HEK293 (cell line): ENCODE data around the gene NEURL2.

Experiments used
- CTCF ChIA-PET: fragments of 350-600 bp; formaldehyde crosslinking; extraction: SDS; loops from one replicate; lab custom pipeline; 2021; ENCODE audit warnings: antibody characterized with exemption; lab: Yijun Ruan, JAX
- POLR2A ChIA-PET: fragments of 300-600 bp; formaldehyde crosslinking; extraction: SDS; loops from one replicate; lab custom pipeline; 2020; ENCODE audit warnings: antibody characterized with exemption, inconsistent platforms; lab: Yijun Ruan, JAX
- H3K27ac ChIP-seq: fragments of 200-500 bp; sonication (Bioruptor generic); 2 replicates; pipeline ENCODE4 v1.5.1; 2014; ENCODE audit warnings: low read depth, low read length, control low read depth, inconsistent platforms; ENCODE audit errors: extremely low read depth
- H3K36me3 ChIP-seq, 2 experiments: fragments of 200-500 bp in 1 of 2; sonication (Bioruptor generic) in 1 of 2; 1 replicate in 1 of 2; 2 replicates in 1 of 2; pipeline ENCODE4 v1.5.1; 2014 to 2017; ENCODE audit warnings: inconsistent platforms in 2 of 2, low read length in 2 of 2; ENCODE audit not compliant: control insufficient read depth in 2 of 2, insufficient read depth in 1 of 2
- H3K4me1 ChIP-seq: fragments of 200-500 bp; sonication (Bioruptor generic); 2 replicates; pipeline ENCODE4 v1.5.1; 2014; ENCODE audit warnings: mild to moderate bottlenecking, low read length, inconsistent platforms; ENCODE audit not compliant: control insufficient read depth, insufficient read depth
- H3K4me3 ChIP-seq: 2 replicates; pipeline ENCODE4 v1.5.1; 2011; ENCODE audit warnings: low read depth, mild to moderate bottlenecking, control low read depth, low read length, moderate library complexity
- H3K9me3 ChIP-seq: fragments of 200-500 bp; sonication (Bioruptor generic); 2 replicates; pipeline ENCODE4 v1.5.1; 2014; ENCODE audit warnings: low read depth, low read length, inconsistent platforms; ENCODE audit not compliant: control insufficient read depth, insufficient read depth
- BCL6B ChIP-seq: fragments of 450-650 bp; formaldehyde crosslinking; IDR thresholded peaks from 2 replicates; pipeline ENCODE4 v1.5.1; 2017; ENCODE audit warnings: missing biosample characterization, missing genetic modification characterization
- FEZF1 ChIP-seq: fragments of 450-650 bp; formaldehyde crosslinking; IDR thresholded peaks from 2 replicates; pipeline ENCODE4 v1.5.1; 2016; ENCODE audit warnings: missing biosample characterization, missing genetic modification characterization
- GLIS1 ChIP-seq: fragments of 450-650 bp; formaldehyde crosslinking; IDR thresholded peaks from 2 replicates; pipeline ENCODE4 v1.5.1; 2016; ENCODE audit warnings: missing biosample characterization, missing genetic modification characterization
- GLIS2 ChIP-seq: fragments of 450-650 bp; formaldehyde crosslinking; IDR thresholded peaks from 2 replicates; pipeline ENCODE4 v1.5.1; 2016; ENCODE audit warnings: missing biosample characterization, missing genetic modification characterization
- ZBTB10 ChIP-seq: fragments of 450-650 bp; formaldehyde crosslinking; IDR thresholded peaks from 2 replicates; pipeline ENCODE4 v1.5.1; 2016; ENCODE audit warnings: missing biosample characterization, missing genetic modification characterization
- ZBTB11 ChIP-seq: fragments of 450-650 bp; formaldehyde crosslinking; conservative IDR thresholded peaks from 2 replicates; pipeline ENCODE4 v1.5.1; 2016; ENCODE audit warnings: low read depth, missing biosample characterization, missing genetic modification characterization
- ZBTB7A ChIP-seq: fragments of 450-650 bp; formaldehyde crosslinking; IDR thresholded peaks from 2 replicates; pipeline ENCODE4 v1.5.1; 2016; ENCODE audit warnings: low read depth, missing biosample characterization, missing genetic modification characterization
- ZIC2 ChIP-seq: fragments of 450-650 bp; formaldehyde crosslinking; IDR thresholded peaks from 2 replicates; pipeline ENCODE4 v1.5.1; 2016; ENCODE audit warnings: missing biosample characterization, missing genetic modification characterization
- ZNF121 ChIP-seq: fragments of 450-650 bp; formaldehyde crosslinking; IDR thresholded peaks from 2 replicates; pipeline ENCODE4 v1.5.1; 2016; ENCODE audit warnings: missing biosample characterization, missing genetic modification characterization
- ZNF335 ChIP-seq: fragments of 450-650 bp; formaldehyde crosslinking; conservative IDR thresholded peaks from 2 replicates; pipeline ENCODE4 v1.5.1; 2016; ENCODE audit warnings: missing biosample characterization, missing genetic modification characterization
- ZNF341 ChIP-seq: fragments of 450-650 bp; formaldehyde crosslinking; IDR thresholded peaks from 2 replicates; pipeline ENCODE4; 2016; ENCODE audit warnings: low read depth, missing biosample characterization, missing genetic modification characterization
- ZNF391 ChIP-seq: fragments of 450-650 bp; formaldehyde crosslinking; IDR thresholded peaks from 2 replicates; pipeline ENCODE4 v1.5.1; 2016; ENCODE audit warnings: low read depth, missing biosample characterization, missing genetic modification characterization, borderline replicate concordance
- ZNF398 ChIP-seq: fragments of 450-650 bp; formaldehyde crosslinking; IDR thresholded peaks from 2 replicates; pipeline ENCODE4 v1.5.1; 2017; ENCODE audit warnings: missing biosample characterization, missing genetic modification characterization
- ZNF544 ChIP-seq: fragments of 450-650 bp; formaldehyde crosslinking; IDR thresholded peaks from 2 replicates; pipeline ENCODE4 v1.5.0; 2017; ENCODE audit warnings: missing biosample characterization, missing genetic modification characterization
- ZNF600 ChIP-seq: fragments of 450-650 bp; formaldehyde crosslinking; IDR thresholded peaks from 2 replicates; pipeline ENCODE4 v1.5.1; 2016; ENCODE audit warnings: missing biosample characterization, missing genetic modification characterization
- ZNF626 ChIP-seq: fragments of 450-650 bp; sonication (Bioruptor Pico); formaldehyde crosslinking; IDR thresholded peaks from 2 replicates; pipeline ENCODE4 v1.5.1; 2018; ENCODE audit warnings: missing biosample characterization, missing genetic modification characterization, inconsistent platforms
- ZNF777 ChIP-seq: fragments of 450-650 bp; formaldehyde crosslinking; IDR thresholded peaks from 2 replicates; pipeline ENCODE4 v1.5.1; 2017; ENCODE audit warnings: missing biosample characterization, missing genetic modification characterization, borderline replicate concordance
- TF ChIP-seq, protein P1 (sequence below): fragments of 450-650 bp; formaldehyde crosslinking; IDR thresholded peaks from 2 replicates; pipeline ENCODE4 v1.5.1; 2016; ENCODE audit warnings: missing biosample characterization, missing genetic modification characterization
- TF ChIP-seq, protein P2 (sequence below): fragments of 450-650 bp; formaldehyde crosslinking; IDR thresholded peaks from 2 replicates; pipeline ENCODE4 v1.5.1; 2016; ENCODE audit warnings: missing biosample characterization, missing genetic modification characterization
- TF ChIP-seq, protein P3 (sequence below): fragments of 450-650 bp; formaldehyde crosslinking; IDR thresholded peaks from 2 replicates; pipeline ENCODE4 v1.5.1; 2016; ENCODE audit warnings: missing biosample characterization, missing genetic modification characterization

NEURL2 gene

GRCh38 chr20:45934046-45934585 is 43.1 kb upstream of the NEURL2 start:
- ChIA-PET POLR2A (interaction anchor here (0.6 to 3.4 kb wide), 29 partner anchors 8 to 1437 kb away, joined by 3 to 28 read pairs (median 5); partner anchors contain the start of genes ACOT8, CTSA, NEURL2 and UBE2C), CTCF (interaction anchor here (0.6 to 3.3 kb wide), 9 partner anchors 14 to 141 kb away, joined by 3 to 18 read pairs (median 3); no protein-coding TSS in a partner anchor)
- Histone ChIP-seq H3K27ac (peak overlapping the region; percentile 98), H3K9me3 (no peaks in the 10 kb centered on the region), H3K4me1 (peaks cover 9% of the 10 kb centered on the region), H3K36me3 (peaks cover 0 to 16% of the 10 kb centered on the region in 2 experiments; a peak in 1 of 3 replicates), H3K4me3 (peak overlapping the region; percentile 96)
- TF ChIP-seq ZNF626 (tag by site-specific recombination): no peak
- TF ChIP-seq ZNF544 (tag by site-specific recombination): no peak
- TF ChIP-seq ZBTB7A (tag by site-specific recombination): peak; percentile 52; the same call in 1 of the 2 replicates
- TF ChIP-seq ZBTB10: 0 out of 2 replicates have a peak, but pooled peaks have one; percentile 40
- peak; percentile 94 for TF ChIP-seq ZIC2 (tag by site-specific recombination)
- TF ChIP-seq ZNF398 (tag by site-specific recombination): peak; percentile 88
- TF ChIP-seq ZBTB11 (tag by site-specific recombination): 0 out of 2 replicates have a peak, but pooled peaks have one; percentile 50
- peak; percentile 74 for TF ChIP-seq ZNF341 (tag by site-specific recombination)
- TF ChIP-seq, protein P1, sequence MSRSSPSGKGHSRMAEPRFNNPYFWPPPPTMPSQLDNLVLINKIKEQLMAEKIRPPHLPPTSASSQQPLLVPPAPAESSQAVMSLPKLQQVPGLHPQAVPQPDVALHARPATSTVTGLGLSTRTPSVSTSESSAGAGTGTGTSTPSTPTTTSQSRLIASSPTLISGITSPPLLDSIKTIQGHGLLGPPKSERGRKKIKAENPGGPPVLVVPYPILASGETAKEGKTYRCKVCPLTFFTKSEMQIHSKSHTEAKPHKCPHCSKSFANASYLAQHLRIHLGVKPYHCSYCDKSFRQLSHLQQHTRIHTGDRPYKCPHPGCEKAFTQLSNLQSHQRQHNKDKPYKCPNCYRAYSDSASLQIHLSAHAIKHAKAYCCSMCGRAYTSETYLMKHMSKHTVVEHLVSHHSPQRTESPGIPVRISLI: no peak
- peak; percentile 63 for TF ChIP-seq FEZF1 (tag by site-specific recombination)
- no peak; the same call in 1 of the 2 replicates for TF ChIP-seq ZNF391 (tag by site-specific recombination)
- no peak for TF ChIP-seq ZNF121
- TF ChIP-seq BCL6B: no peak
- TF ChIP-seq, protein P2, sequence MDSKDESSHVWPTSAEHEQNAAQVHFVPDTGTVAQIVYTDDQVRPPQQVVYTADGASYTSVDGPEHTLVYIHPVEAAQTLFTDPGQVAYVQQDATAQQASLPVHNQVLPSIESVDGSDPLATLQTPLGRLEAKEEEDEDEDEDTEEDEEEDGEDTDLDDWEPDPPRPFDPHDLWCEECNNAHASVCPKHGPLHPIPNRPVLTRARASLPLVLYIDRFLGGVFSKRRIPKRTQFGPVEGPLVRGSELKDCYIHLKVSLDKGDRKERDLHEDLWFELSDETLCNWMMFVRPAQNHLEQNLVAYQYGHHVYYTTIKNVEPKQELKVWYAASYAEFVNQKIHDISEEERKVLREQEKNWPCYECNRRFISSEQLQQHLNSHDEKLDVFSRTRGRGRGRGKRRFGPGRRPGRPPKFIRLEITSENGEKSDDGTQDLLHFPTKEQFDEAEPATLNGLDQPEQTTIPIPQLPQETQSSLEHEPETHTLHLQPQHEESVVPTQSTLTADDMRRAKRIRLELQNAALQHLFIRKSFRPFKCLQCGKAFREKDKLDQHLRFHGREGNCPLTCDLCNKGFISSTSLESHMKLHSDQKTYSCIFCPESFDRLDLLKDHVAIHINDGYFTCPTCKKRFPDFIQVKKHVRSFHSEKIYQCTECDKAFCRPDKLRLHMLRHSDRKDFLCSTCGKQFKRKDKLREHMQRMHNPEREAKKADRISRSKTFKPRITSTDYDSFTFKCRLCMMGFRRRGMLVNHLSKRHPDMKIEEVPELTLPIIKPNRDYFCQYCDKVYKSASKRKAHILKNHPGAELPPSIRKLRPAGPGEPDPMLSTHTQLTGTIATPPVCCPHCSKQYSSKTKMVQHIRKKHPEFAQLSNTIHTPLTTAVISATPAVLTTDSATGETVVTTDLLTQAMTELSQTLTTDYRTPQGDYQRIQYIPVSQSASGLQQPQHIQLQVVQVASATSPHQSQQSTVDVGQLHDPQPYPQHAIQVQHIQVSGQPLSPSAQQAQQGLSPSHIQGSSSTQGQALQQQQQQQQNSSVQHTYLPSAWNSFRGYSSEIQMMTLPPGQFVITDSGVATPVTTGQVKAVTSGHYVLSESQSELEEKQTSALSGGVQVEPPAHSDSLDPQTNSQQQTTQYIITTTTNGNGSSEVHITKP (tag by site-specific recombination): peak; percentile 56; the same call in 1 of the 2 replicates
- TF ChIP-seq, protein P3, sequence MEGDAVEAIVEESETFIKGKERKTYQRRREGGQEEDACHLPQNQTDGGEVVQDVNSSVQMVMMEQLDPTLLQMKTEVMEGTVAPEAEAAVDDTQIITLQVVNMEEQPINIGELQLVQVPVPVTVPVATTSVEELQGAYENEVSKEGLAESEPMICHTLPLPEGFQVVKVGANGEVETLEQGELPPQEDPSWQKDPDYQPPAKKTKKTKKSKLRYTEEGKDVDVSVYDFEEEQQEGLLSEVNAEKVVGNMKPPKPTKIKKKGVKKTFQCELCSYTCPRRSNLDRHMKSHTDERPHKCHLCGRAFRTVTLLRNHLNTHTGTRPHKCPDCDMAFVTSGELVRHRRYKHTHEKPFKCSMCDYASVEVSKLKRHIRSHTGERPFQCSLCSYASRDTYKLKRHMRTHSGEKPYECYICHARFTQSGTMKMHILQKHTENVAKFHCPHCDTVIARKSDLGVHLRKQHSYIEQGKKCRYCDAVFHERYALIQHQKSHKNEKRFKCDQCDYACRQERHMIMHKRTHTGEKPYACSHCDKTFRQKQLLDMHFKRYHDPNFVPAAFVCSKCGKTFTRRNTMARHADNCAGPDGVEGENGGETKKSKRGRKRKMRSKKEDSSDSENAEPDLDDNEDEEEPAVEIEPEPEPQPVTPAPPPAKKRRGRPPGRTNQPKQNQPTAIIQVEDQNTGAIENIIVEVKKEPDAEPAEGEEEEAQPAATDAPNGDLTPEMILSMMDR (tag by site-specific recombination): no peak
- TF ChIP-seq ZNF335 (tag by site-specific recombination): peak; percentile 96
- TF ChIP-seq ZNF777: peak; percentile 52; the same call in 1 of the 2 replicates
- TF ChIP-seq GLIS2: peak; percentile 91
- no peak for TF ChIP-seq ZNF600 (tag by site-specific recombination)
- peak; percentile 69 for TF ChIP-seq GLIS1 (tag by site-specific recombination)
